HG03565 (cell line): Measurements from ENCODE around the gene CYTH4.

Source experiments
- ATAC-seq: cut with Tn5 transposase; IDR thresholded peaks from one replicate; pipeline ENCODE4 v1.9.1; 2021; ENCODE audit warnings: mild to moderate bottlenecking, moderate library complexity; ENCODE audit not compliant: unreplicated experiment

The CYTH4 gene

DNA sequence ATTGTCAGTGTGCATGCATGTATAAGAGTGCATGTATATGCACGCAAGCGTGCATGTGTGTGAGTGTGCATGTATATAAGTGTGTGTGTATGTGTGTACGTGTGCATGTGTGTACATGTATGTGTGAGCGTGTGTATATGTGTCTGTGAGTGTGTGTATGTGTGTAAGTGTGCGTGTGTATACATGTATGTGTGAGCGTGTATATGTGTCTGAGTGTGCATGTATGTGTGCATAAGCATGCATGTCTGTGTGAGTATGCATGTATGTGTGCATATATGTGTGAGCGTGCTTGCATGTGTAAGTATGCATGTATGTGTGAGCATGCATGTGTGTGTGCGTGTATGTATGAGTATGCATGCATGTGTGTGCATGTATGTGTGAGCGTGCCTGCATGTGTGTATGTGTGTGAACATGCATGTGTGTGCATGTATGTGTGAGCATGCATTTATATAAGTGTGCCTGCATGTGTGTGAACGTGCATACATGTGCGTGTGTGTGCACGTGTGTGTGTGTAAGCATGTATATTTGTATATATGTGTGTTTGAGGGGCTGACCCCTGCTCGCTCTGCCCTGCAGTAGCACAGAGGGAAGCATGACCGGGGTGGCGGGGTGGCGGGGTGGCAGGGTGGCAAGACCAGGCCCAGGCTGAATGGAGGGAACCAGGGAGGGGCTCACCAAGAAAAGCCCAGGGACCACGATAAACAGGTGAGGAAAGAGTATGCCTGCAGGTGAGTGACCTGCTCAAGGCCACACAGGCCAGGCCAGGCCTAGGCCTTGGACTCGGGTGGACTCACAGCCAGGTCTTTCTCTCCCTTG lies 26.3 kb downstream of the CYTH4 start:
- ATAC-seq, result no peak

DNA sequence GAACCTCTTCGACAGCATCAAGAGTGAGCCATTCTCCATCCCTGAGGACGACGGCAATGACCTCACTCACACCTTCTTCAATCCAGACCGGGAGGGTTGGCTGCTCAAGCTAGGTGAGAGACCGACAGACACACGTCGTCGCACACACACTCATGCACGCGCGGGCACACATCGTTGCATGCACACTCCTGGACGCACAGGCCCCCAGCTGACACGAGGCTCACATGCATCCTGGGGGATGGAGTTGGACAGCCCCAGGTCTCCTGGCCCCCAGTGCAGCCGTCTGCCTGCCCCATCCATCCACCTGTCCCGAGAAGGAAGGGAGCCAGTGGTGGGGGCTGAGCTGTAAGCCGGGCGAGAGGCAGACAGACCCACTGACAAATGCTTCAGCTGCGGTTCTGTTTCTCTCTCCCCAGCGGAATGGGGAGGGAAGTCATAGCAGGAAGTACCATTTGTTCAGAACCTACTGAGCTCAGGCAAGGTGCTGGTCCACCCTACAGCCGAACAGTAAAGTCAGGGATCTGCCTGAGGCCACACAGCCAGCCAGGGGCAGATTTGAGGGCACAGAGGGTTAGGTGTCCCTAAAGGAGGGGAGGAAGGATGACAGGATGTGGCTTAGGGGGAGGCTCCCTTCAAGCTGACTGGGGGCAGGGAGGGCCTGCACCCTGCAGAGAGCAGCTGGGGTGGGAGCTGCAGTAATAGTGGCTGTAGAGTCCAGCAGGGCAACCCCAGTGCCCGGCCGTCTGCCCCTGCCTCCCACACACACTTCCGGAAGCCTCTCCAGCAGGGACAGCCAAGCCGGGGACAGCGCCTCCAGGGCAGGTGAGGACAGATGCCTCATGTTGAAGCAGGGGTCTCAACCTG lies 27.1 kb downstream of the CYTH4 start:
- ATAC-seq, result no peak

DNA sequence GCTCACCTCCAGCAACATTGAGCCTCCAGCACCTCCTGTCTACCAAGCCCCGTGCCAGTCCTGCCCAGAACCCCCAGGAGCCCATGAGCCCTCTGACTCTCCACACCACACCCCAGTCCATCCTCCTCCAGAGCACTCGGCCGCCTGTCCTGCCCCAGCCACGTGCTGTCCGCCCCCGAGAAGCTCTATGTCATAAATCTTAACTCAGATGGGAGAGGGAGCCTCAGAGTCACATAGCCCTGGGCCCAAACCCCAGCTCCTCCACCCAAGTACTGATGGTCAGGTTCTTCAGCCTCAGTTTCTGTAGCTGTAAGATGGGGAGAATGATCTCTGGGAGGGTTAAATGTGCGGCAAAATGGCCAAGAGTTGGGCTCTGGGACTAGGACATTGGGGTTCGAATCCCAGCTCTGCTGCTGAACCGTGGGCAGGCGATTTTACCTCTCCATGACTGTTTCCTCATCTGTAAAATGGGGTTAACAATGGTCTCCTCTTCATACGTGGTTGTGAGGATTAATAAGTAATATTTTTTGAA lies 27.8 kb downstream of the CYTH4 start:
- ATAC-seq, result no peak

DNA sequence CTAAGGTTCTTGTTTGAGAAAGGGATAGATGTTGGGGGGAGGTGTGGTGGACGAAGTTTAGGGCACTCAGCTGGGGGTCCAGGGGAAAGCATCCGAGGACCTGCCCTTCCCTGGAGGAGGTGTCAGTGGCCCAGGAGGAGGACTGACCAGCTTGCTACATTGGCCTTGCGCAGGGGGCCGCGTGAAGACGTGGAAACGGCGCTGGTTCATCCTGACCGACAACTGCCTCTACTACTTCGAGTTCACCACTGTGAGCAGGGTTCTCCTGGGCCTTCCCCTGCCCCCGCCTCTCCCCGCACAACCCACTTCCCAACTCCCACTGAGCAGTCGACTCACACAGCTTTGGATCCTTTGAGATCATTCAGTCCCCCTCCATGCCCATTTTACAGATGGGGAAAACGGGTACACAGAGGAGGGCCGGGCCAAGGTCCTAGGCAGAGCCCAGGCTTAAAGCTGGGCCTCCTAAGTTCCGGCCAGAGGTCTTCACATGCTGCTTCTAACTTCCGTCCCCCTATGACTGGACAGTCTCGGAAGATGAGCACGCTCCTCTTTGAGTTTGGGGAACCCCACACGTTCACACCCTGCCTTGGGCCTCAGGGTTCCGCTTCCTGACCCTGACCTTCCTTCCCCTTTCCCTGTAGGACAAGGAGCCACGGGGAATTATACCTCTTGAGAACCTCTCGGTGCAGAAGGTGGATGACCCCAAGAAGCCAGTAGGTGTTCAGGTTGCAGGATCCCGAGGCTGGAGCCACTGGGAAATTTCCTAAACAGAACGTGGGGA lies 28.7 kb downstream of the CYTH4 start:
- no peak for ATAC-seq

DNA sequence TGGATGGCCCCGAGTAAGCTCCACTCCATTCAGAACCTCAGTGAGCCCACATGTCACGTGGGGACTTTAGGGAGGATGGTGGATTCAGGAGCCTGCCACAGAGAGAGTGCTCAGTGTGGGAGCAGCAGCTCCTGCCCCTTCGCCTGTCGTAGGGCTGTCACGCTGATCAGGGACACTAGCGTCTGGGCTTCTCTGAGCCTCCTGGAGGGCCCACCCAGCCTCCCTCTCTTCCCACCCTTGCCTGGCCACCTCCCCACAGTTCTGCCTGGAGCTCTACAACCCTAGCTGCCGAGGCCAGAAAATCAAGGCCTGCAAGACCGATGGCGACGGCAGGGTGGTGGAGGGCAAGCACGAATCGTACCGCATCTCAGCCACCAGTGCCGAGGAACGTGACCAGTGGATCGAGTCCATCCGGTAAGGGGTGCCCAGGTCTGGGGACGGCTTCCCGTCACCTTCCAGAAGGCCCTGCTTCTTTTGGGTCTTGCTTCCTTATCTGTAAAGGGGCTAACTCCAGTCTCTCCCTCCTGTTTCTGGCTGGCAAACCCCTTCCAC lies 29.5 kb downstream of the CYTH4 start:
- ATAC-seq, result no peak

DNA sequence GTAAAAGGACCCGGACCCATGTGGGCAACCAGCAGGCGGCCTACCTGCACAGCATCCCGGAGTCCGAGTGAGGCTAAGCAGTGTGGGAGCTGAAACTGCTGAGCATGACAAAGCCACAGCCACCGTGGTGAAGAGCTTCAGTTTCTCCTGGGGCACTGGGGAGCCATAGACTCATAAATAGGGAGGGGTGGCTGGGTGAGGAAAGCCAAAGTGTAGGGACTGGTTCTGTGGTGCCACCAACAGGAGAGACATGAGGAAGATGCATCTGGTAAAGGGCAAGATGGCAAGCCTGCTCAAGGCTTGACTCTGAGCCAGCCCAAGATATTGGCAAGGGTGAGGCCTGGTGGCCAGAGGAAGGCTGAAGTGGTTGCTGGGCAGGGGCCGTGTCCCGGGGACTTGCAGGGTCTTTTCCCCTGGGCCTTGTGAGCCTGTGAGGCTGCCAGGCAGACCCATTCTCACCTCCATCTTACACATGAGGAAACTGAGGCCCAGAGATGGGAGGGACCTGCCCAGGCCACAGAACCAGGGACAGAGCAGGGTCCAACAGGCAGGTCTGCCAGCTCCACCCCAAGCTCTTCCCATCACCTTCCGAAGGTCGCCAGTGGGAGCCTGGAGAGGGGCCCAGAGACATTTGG lies 30.4 kb downstream of the CYTH4 start:
- ATAC-seq, result no peak

DNA sequence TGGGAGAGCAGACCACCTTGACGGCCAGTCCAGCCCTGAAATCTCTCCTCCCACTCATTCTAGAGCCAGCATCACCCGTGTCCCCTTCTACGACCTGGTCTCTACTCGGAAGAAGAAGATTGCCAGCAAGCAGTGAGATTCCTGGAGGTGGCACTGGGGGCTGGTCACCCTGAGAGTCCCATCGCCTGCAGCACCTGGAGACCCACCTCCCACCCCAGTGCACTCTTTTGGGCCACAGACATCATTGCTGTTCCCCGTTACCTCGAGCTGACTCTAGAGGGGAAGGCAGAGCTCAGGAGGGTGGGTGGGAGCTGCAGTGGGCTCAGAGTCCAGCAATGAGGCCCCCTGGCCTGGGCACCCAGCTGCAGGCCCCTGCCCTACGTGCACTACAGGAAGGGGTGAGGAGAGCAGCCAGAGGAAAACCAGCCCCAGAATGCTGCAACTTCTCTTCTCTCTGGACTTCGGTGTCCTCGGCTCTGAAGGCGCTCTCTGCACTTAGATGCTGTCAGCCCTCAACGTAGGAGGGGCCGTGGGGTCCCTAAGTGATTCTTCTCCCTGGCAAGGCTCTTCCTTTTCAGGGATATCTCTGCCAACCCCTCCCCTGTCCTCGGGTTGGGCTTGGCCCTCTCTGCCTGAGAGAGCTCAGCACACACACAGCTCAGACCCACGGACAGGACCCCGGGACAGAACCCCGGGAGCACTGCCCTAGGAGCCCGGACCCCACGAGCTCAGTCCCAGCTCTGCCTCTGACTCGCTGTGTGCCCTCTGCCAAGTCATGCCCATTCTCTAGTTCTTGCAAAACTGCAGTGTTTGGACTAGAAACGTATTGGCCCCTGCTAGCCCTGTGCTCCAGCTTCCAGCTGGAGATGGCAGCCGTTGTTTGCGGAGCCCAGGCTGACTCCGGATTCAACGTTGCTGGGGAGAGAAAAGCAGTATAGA lies 31.3 kb downstream of the CYTH4 start:
- no peak for ATAC-seq

DNA sequence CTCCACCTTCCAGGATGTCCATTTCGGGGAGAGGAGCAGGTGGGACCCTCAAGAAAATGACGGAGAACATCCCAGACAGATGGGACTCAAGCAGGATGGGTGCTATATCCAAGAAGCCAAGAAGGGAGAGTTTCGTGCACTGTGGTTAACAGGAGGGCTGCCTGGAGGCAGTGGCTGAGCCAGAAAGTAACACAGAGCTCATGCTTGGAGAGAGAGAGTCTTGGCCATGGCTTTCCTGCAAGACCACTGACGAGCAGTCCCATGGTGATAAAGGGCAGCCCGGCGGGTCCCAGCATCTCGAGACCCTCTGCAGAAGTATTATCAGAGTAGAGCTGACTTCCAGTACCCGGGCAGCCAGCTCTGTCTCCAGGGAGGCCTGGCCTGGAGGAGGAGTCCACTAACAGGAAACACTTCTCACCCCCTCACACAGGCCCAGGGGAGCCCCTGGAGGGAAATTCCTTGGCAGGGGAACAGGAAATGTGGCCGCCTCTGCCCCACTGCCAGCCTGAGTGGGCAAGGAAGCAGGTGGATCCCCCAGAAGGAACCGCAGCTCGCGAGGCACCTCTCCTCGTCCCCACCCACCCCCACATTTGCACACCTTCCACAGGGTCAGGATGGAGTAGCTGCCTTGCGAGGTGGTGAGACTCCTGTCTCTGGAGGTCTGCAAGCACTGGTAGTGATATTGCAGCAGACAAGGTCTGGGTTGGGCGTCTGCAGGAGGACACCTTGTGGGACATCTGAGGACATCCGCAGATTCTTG lies 32.2 kb downstream of the CYTH4 start:
- ATAC-seq, result no peak

DNA sequence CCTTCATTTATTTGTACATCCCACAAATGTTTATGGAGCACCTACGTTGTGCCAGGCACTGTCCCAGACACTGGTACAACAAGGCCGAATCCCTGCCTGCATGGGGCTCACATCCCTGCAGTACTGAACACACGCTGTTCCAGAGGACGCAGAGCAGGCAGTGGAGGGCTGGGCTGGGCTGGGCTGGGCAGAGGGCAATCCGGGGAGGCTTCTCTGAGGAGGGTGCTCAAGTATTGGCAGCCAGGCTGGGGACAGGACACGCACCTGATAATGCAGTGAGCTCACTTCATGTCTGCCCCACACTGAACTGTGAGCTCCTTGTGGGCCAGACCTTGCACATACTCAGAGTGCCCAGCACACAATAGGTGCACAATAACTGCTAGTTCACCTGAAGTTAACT lies 34.1 kb downstream of the CYTH4 start:
- ATAC-seq, result no peak

DNA sequence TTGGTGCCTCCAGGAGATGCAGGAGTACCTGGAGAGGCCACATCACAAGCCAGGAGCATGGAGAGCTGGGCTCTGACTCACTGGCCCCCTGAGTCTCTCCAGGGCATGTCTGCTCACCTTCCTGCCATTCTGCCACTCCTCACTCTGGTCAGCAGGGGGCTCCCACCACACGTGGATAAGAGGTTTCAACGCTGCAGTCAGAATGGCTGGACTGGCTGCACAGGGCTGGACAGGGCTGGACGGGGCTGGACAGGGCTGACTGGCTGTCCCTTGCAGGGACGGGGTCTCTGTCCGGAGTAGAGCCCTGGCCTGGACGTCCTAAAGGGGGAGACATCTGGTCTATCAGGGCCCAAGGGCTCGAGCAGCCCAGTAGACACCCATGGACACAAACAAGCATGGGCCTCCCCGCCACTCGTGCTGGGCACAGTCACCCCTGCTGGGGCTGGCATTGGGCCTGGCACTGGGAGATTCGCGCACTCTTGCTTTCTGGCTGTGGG lies 34.6 kb downstream of the CYTH4 start:
- ATAC-seq, result no peak

DNA sequence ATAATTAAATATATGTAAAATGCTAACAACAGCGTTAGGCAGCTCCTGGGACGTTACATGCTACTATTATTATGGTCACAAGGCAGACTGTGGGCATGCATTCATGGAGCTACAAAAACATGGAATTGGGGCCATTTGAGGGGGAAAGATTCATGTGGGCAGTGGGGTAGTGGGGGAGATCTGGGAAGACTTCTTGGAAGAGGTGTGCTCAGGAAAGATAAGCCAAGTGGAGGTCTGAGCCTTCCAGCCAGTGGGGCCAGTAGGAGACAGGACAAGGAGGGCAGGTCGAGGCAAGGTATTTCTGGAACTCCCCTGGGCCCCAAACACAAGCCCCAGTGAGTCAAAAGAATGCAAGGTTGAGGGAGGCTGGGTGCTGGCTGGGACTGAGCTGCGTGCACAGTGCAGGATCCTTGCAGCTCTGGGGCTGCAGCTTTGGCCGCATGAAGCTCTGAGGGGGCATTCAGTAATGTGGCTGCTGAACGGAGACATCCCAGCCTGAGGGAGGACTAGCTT lies 35.4 kb downstream of the CYTH4 start:
- no peak for ATAC-seq

DNA sequence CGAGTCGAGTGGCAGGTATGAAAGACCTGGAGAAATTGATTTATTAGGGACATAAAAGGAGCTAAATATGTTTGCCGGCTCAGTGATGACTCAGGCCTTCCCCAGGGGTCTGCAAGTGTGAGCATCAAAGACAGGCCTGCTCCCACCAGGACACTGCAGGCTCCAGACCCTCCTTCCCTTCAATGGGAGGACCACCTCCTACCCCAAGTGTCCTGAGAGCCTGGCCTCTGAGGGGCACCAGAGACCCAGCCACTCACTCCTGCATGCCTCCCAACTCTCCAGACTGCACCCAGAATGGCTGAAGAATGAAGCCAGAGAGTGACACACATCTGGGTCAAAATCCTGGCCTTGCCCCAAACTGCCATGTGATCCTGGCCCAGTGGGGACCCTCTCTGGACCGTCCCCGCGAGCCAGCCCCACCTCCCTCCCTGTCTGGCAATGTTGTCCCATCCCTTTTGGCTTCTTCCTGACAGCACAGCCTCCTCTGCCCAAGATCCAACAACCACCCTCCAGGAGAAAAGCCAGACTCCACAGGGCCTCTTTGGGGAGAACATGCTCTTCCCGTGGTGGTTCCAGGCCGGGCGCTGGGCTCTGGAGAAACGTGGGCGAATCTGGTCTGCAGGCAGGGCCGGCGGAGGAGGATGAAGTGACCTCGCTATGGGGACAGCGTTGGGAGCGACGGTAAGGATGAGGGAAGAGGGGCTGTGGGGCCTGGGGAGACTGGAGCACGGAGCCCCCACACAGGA lies 36.2 kb downstream of the CYTH4 start:
- ATAC-seq, result no peak

DNA sequence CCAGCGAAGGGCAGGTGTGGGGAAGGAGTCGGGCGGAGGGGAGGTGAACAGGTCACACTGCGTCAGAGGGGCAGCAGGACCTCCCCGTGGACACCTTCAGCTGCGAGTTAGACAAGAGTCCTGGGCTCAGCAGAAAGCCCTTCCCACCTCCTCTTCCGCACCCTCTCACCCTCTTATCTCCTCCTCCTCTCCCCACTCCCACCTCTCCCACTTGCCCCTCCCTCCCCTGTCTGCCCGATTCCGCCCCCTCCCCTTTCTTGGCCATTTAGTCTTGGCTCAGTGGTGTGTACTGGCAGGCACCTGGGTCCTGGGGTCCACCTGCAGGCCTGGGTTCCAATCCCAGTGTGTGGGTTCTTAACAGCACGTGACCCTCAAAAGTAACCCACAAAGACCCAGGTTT lies 37.2 kb downstream of the CYTH4 start:
- no peak for ATAC-seq

DNA sequence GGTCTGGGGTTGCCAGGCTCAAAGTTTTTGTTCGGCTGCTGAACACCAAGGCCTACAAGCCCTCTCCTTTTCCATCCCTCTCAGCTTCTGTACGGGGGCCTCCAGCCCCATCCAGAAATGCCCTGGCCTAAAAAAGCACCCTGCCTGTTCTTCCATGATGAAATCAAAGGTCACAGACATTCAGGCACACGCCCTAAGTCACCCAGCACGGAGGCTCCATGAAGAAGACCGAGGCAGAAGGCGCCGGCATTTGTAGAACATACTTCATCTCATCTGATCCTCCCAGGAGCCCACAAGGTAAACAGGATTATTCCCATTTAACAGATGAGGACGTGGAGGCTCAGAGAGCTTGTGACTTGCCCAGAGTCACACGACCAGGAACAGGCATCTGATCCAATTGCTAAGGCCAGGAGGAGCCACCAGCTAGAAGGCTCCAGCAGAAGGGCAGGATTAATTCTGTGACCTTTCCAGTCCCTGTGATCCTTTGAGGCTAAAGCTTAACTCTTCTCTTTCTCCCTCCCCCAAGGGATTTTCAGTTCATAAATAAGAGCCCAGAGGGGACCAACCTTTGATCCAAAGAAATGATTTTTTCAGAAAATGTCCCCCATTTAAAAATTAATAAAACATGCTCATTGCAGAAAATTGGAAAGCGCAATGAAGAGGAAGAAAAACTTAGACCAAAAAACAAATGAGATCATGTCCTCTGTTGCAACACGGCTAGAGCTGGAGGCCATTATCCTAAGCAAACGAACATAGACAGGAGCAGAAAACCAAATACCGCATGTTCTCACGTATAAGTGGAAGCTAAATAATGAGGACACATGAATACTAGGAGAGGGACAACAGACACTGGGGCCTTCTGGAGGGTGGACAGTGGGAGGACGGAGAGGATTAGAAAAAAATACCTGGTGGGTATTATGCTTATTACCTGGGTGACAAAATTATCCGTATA lies 38.7 kb downstream of the CYTH4 start:
- no peak for ATAC-seq

DNA sequence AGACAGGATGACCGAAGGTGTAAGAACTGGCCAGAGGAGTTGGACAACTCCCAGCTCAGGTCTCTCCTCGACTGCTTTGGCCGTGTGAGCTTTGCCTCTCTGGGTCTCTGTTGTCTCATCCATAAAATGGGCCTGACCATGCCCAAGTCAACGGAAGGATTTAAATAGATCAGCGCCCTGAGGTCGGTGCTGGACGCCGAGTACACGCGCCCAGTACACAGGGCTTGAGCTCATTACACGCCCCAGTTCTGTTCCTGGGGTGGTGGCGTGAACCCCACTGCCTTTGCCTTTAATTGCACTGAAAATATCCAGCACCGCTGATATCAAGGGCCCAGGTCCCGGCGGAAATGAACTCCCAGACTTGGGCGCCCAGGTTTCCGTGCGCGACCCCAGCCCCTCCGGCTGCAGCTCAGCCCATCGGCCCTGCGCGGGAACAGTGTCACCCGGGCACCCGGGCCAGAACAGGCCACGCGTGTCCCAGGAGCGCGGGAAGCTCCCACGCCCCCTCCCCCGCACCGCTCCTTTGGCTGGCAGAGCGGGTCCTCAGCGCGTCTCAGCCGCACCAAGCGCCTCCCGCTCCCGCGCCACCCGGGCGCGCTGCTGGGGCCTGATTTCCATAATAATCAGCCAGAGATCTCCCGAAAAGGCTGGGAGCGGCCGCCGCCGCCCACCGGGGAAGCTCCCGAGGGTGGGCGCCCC lies 42.2 kb downstream of the CYTH4 start:
- ATAC-seq, result no peak

DNA sequence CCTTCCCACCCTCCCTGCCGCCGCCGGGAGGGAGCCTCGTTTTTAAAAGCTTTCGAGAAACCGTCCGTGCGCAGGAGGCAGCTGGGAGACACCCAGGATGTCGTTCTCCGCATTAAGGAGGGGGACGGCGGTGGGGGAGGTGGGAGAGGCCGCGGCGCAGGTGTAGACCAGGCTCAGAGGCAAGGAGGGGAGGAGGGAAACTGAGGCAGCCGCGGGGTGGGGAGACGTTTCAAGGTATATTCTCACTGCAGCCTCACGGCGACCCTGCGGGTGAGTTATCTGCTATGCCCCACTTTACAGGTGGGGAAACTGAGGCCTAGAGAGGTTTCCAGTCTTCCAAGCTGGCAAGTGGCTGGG lies 42.7 kb downstream of the CYTH4 start:
- ATAC-seq, result no peak
